Stimulated activated CD4-positive, alpha-beta T cell treated with anti-CD3 and anti-CD28 coated beads, Interleukin-15, amount 100 ng/mL, for 1 hour (primary cell): ENCODE measurements around the gene DDAH1.

Experiments used
- DNase-seq, 2 donors: peaks; one replicate each; pipeline ENCODE4 v3.0.0-alpha.2; 2020; ENCODE audit warnings: low read depth in 1 of 2, low spot score in 1 of 2

DDAH1 gene

GRCh38 chr1:85445906-85446305 is 19.1 kb downstream of the DDAH1 start:
- no peak for DNase-seq

- no peak for DNase-seq
Measured at GRCh38 chr1:85444381-85444780, 20.6 kb downstream of the DDAH1 start.

DNA sequence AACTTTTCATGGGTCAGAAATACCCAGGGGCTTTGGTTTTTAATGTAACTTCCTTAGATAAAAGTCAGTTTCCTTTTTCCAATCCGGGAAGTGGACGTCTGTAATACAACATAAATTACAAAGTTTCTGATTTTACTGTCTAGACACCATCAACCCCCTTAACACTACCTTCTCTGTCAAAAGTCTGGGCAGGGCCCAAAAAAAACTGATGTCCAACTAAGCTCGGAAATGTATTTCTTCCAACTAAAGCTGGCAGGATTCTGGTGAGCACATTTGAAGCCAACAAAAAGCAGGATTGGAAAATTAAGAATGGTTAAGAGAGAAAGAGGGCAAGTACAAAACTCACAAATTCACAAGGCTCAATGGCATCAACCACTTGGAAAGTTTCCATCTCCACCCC is 24.3 kb downstream of the DDAH1 start:
- DNase-seq, result no peak

DNA sequence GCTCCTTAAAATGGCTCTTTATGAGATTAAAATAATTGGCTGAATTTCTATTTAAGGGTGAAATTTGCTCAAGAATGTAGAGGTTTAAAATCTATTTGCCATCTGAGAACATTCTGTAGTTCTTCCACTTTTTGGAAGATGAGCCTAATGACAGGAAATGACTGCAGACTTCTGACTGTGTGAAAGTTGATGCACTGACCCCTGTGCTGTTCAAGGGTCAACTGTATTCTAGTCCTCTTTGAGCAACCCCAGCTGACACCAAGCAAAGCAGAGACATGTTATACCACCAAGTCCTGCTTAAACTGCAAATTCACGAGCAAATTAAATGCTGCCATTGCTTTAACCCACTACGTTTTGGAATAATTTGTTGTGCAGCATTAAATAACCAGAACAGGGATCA is 26.6 kb downstream of the DDAH1 start:
- no peak for DNase-seq

DNA sequence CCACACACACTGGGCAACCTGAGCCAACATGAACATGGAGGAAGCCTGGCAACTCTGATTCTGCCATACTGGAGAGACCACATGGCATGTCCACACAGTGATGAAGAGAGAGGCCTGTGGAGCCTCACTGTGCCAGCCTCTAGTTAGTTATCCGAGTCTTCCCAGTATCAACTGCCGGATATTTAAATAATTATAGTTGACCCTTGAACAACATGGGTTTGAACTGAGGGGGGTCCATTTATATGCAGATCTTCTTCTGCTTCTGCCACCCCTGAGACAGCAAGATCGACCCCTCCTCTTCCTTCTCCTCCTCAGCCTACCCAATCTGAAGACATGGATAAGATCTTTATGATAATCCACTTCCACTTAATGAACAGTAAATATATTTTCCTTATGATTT is 27.8 kb downstream of the DDAH1 start:
- no peak for DNase-seq

DNA sequence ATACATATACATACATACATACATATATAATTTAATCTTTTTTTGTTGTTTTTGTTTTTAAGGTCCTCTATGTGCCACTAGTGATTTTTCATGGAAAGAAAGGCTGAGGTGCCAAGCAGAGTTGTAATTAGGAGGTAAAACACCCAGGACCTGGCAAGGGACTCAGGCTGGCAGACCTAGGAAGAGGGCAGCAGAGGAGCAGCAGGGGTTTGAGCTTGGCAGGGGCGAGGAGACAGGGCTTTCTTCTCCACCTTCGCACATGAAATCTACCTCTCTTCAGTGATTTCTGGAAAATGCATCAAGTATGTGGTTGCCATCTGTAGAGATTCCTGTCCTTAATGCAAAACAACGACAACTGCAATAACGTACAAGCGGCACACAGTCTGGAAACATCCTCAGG is 31.9 kb downstream of the DDAH1 start:
- DNase-seq, result no peak

DNA sequence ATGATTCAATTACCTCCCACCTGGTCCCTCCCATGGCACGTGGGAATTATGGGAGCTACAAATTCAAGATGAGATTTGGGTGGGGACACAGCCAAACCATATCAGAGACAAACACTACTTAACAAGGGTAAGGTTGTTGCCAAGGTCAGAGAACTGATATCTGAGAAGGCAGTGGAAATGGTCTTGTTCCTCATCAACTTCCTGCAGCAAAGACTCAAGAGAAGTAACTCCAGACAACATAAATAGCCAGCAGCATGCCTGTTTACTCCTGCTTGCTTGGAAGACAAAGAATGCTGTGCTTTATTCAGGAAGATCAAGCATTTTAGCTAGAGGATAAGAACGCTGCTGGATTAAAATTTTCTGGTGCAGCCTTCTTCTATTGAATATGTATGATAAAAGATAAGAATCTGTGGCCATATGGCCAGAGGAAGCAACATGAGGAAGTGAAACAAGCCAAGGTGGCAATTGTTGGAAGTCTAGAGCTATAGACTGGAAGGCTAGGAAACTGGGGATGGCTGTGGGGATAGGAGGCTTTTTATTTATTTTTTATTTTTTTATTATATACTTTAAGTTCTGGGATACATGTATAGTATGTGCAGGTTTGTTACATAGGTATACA is 36.4 kb downstream of the DDAH1 start:
- DNase-seq, result no peak

DNA sequence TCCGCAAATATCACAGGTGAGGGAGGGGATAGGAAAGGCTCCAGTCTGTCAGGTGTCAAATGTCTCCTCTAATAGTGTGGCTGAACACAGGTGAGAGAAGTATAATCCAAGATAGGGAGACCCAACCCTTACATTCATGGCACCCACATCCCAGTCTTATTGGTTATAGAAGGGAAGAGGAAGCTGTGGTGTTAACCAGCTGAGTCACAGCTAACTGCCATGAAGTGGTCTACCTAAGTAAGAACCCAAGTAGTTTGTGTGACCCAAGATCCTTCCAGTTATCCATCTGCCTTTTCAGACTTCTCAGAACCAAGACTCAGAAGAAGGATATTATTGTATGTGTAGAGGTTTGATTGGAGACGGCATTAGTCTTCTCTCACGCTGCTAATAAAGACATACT is 37.1 kb downstream of the DDAH1 start:
- DNase-seq, result no peak

DNA sequence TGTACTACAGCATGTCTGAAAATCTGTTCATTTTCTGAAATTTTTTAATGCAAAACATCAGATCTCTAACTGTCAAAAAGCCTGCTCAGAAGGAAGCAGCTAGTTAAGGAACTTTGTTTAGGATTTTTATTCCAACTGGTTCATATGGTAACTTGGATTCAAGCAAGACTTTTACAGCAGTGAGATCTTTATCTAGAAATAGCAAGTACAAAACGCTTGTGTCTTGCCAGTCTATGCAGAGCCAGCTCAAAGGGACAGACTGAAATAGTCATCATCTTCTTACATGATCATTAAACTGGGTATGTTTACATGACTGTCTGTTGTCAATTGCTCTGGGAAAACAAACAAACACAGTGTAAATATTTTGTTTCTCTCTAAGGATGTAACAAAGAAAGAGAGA is 37.6 kb downstream of the DDAH1 start:
- DNase-seq, result no peak

DNA sequence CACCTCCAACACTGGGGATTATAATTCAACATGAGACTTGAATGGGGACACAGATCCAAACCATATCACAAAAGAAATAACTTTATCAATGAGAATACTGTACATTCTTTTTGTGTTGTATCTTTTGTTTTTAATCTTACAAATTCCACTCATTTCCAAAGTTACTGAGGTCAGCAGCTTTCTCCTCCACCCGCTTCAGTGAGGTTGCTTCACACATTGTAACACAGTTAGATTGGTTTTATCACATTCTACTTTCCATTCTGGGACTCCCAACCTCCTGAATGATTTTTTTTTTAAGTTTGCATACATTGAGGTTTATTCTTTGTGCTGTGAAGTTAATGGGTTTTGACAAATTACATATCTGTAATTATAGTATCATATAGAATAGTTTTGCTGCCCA is 43.8 kb downstream of the DDAH1 start:
- no peak for DNase-seq

GRCh38 chr1:85420199-85420598 is 44.8 kb downstream of the DDAH1 start:
- DNase-seq, result no peak

GRCh38 chr1:85417876-85418275 is 47.1 kb downstream of the DDAH1 start:
- no peak for DNase-seq

DNA sequence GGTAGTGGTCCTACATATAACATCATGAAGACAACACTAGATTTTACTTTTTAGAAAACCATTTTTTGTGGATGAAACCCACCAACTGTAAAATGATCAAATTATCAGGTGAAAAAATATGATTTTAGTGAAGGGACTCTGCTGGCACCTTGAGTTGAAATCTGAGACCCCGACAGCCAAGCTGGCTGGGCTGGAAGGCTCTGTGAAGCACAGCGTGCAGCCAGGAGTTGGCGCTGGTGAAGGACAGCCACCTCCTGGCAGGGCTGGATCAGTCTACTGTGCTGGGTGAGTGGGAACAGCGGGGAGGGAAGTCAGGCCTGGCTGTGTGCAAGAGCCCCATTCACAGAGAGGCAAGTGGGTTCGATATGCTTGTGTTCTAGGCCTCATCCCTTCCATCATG is 47.9 kb downstream of the DDAH1 start:
- no peak for DNase-seq

GRCh38 chr1:85413169-85413568 is 51.8 kb downstream of the DDAH1 start:
- DNase-seq, result no peak

DNA sequence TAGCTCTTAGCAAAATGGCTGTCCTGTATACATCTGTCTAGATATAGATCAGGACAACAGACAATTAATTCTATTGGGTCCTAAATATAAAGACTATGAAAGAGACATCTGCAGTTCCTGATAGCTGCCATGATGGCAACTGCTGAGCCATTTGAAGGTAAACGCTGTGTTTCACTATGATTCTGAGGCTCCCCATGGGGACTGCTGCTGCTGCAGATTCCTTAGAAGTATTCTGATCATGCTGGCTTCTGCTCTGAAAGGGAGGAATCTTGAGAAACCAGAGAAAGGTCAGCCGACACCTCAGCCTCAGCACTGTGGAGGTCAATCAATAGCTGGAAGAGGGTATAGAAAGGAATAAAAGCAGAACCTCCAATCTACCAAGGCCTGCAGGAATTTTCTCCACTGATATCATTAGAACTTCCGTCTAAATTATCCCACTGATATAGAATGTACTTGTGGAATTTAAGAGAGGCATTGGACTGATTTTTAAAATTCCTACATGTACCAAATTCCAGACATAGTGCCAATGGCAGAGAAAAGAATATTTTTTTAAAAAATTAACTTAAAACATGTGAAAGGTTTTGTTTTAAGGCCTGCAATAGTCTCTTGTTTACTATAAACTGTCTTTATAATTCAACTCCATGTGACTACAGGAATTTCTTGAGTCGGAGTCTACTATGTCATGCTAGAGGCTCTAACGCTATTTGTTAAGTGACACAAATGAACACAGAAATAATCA is 53.2 kb downstream of the DDAH1 start:
- DNase-seq, result no peak

DNA sequence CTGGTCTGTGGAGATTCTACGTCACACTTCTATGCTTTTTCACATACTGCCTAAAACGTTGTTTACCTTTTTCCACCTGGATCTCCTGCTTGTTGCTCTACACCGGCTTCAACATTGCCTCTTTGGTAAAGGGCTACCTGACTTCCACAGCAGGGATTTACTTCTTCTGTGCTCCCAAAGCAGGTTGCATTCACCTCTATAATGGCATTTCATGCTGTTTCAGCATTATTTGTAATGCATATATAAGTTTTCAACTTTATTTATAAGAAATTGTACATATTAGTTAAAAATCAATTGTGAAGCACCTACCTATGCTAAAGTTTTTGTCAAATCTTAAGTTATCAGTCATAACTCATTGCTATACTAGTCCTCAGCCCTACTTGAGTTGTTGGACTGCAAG is 55.4 kb downstream of the DDAH1 start:
- DNase-seq, result no peak

DNA sequence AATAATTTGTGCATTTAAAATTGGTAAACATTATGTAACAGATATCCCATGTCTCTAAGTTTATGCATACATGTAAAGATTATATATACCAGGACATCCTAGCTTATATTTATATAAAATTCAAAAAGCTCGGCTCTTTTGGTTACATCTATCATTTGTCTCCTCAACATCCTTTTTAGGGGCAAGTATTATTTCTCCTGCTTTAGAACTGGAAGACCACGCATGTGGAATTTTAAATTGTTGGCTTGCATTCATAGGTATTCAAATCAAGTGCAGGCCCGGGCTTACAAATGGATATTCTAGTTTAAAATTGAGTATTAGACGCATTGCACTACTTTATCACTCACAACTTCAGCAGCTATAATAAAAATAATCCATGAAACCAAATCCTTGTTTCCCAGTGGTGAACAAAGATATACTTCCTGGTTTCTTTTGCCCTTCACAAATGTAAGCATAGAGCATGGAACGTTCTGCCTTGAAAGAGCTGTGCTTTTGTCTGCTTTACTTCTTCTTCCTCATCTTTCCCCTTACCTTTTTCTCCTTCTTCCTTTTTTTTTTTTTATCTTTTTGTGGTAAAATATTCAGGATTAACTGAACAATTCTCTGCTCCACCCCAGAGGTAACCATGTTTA is 57.1 kb downstream of the DDAH1 start:
- no peak for DNase-seq

- DNase-seq, result no peak
Measured at GRCh38 chr1:85406887-85407533, 57.9 kb downstream of the DDAH1 start.

DNA sequence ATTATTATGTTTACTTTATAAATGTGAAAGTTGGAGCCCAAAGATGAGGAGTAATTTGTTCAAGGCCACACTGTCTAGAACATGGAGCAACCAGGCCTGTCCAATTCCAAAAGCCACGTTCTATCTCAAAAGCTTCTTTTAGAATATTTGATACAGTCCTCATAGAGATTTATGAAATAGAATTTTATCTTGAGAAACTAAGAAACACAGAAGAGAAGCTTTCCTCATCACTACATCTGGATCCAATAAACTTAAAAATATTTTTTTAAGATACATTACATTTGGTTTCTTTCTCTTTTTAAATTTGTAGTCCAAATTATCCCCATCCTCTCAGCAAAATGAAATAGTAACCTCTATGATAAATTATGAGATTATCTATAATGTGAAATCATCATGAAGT is 58.9 kb downstream of the DDAH1 start:
- DNase-seq, result no peak

- no peak for DNase-seq
Measured at GRCh38 chr1:85404408-85404807, 60.6 kb downstream of the DDAH1 start.

DNA sequence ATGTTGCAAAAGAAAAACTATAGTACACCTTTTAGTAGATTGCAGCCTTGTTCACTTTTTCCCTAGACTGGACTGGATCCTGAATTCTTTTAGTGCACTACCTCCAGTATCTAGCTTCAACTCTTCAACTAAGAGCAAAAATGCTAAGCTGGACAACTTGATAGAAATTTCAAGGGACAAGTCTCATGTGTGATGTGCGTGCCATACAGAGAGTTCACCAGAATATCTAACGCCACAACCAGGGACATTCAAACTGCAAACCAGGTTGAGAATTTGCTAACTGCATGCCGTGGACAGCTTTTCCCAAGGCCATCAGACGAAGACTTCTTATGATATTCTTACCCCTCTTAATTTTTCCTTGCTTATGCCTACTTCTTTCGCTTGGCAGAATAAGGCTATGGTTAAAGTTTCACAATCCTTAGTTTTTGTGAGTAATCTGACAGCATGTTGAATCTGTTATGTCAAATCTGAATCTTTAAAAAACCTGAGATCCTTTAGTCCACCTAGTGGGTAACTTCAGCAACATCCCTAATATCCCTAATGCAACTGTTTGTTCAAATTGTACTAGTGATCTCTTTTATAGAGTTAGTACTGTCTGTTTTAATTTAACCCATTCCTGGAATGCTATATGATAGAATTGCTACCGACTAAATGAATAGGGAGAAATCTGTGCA is 66.4 kb downstream of the DDAH1 start:
- no peak for DNase-seq
